ENCODE data around the gene SP5. TPM values are rescaled to one million over a fixed set of nuclear protein-coding genes. Genes with fewer than 3 reads are reported as not detected.

SP5 gene
- total RNA-seq, 4 donors from 2014 or later: 1.8 to 6.5 (median 3.2) TPM

GRCh38 chr2:170739507-170740046, 24.4 kb downstream of the SP5 start:
- intact Hi-C loops (cut with DNase I; ENCODE audit: low total_unique reads): no loop called here
- no peak for DNase-seq (ENCODE audit: low spot score in 2 of 2)
- WGBS, 2 donors: 86 to 87% methylated on average over 3 of the region's 3 CpGs
- TF ChIP-seq CTCF (IDR thresholded peaks at IDR 0.05): no peak
- TF ChIP-seq POLR2A (IDR thresholded peaks at IDR 0.05): no peak
- no peak overlapping the region for H3K4me3 ChIP-seq (ENCODE audit: low read depth, poor library complexity, severe bottlenecking)

GRCh38 chr2:170740660-170741059, 25.5 kb downstream of the SP5 start:
- 82 to 88% methylated on average over 4 of the region's 4 CpGs for WGBS, 2 donors
- intact Hi-C loops (cut with DNase I; ENCODE audit: low total_unique reads): no loop called here
- no peak for DNase-seq (ENCODE audit: low spot score in 2 of 2)
- H3K4me3 ChIP-seq (ENCODE audit: low read depth, poor library complexity, severe bottlenecking): no peak overlapping the region
- TF ChIP-seq CTCF (IDR thresholded peaks at IDR 0.05) (no peak), POLR2A (IDR thresholded peaks at IDR 0.05) (no peak)

GRCh38 chr2:170742000-170742399, 26.9 kb downstream of the SP5 start:
- intact Hi-C loops (cut with DNase I; ENCODE audit: low total_unique reads): no loop called here
- 89 to 93% methylated on average over 3 of the region's 3 CpGs for WGBS, 2 donors
- DNase-seq (ENCODE audit: low spot score in 2 of 2): no peak
- H3K4me3 ChIP-seq (ENCODE audit: low read depth, poor library complexity, severe bottlenecking): no peak overlapping the region
- TF ChIP-seq CTCF (IDR thresholded peaks at IDR 0.05): no peak
- TF ChIP-seq POLR2A (IDR thresholded peaks at IDR 0.05): no peak

DNA sequence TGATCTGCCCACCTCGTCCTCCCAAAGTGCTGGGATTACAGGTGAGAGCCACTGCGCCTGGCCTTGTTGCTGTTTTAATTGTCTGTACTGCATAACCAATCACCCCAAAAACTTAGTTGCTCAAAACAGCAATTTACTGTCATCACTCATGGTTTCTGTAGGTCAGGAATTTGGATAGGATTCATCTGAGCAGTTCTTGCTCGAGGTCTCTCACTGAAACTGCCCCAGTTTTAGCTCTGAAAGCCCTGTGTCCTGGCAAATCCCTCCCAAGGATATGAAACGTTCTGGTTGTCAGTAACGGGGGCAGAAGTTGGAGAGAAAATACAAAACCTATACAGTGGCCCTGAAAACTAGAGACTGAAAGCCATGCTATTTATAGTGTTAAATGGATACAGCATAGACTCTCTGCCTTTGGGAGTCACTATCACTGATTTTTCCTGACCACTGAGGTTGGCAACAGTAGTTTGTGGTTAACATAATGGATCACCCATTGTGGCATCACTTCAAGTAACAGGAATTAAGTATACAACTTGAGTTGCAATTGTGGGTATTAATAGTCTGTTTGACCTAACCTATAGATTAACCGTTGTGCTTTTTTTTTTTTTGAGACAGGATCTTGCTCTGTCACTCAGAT, 27.9 kb downstream of the SP5 start:
- DNase-seq (ENCODE audit: low spot score in 2 of 2): no peak
- no peak for TF ChIP-seq POLR2A (IDR thresholded peaks at IDR 0.05)
- TF ChIP-seq CTCF (IDR thresholded peaks at IDR 0.05): no peak
- intact Hi-C loops (cut with DNase I; ENCODE audit: low total_unique reads): no loop called here
- H3K4me3 ChIP-seq (ENCODE audit: low read depth, poor library complexity, severe bottlenecking): no peak overlapping the region
- WGBS, 2 donors: 80 to 92% methylated on average over 6 of the region's 6 CpGs

DNA sequence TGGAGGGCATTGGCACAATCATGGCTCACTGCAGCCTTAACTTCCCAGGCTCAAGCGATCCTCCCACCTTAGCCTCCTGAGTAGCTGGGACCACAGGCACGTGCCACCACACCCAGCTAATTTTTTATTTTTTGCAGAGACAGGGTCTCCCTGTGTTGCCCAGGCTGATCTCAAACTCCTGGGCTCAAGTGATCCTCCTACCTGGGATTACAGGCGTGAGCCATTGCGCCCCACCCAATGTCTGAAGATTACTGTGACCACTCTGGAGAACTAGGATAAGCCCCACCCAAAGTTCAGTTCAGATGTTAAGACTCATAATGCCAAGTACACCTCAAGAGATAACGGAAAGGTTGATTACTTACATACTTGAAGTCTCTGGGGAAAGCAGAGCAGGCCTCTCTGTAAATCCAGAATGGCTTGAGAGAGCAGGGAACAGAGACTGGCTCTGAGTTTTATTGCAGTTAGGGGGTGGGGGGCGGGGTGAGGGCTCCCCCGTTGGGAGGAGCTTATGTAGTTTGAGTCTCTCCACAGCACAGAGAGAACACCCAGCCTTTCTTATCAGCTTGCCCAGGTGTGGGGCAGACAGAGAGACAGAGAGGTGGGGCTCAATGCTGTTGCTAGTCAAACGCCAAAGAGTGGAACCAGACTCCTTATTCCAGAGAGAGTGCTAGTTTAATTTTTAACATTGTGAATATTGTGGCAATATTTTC, 28.5 kb downstream of the SP5 start:
- WGBS, 2 donors: 69 to 75% methylated on average over 8 of the region's 8 CpGs
- DNase-seq (ENCODE audit: low spot score in 2 of 2): no peak
- no peak overlapping the region for H3K4me3 ChIP-seq (ENCODE audit: low read depth, poor library complexity, severe bottlenecking)
- TF ChIP-seq POLR2A (IDR thresholded peaks at IDR 0.05) (no peak), CTCF (IDR thresholded peaks at IDR 0.05) (no peak)
- intact Hi-C loops (cut with DNase I; ENCODE audit: low total_unique reads): no loop called here
